Astrocyte (in vitro differentiated cells and primary cell): ENCODE results near the gene GID4. TPM values are rescaled to one million over a fixed set of nuclear protein-coding genes. Genes with fewer than 3 reads are reported as not detected.

ENCODE experiments used
- DNase-seq: peaks from one replicate; pipeline ENCODE4 v3.0.0-alpha.2; 2010; ENCODE audit warnings: low read depth
- FAIRE-seq: peaks from 2 replicates; lab custom pipeline; 2011; peaks lifted over from hg19 to GRCh38; lab: Jason Lieb, UNC
- H2AFZ ChIP-seq: 2 replicates; pipeline ENCODE4 v1.6.0; 2012; ENCODE audit warnings: low read depth, low read length, inconsistent platforms
- H3K27ac ChIP-seq: 2 replicates; pipeline ENCODE4 v1.5.1; 2011; ENCODE audit warnings: low read depth, low read length, inconsistent platforms
- H3K27me3 ChIP-seq: 2 replicates; pipeline ENCODE4 v1.6.0; 2011; ENCODE audit warnings: low read length, inconsistent platforms; ENCODE audit not compliant: insufficient read depth
- H3K36me3 ChIP-seq: 2 replicates; pipeline ENCODE4 v1.5.1; 2011; ENCODE audit warnings: low read length, inconsistent platforms; ENCODE audit not compliant: insufficient read depth
- H3K4me1 ChIP-seq: 2 replicates; pipeline ENCODE4 v1.5.1; 2011; ENCODE audit warnings: low read length, inconsistent platforms; ENCODE audit not compliant: insufficient read depth
- H3K4me2 ChIP-seq: 2 replicates; pipeline ENCODE4 v1.6.0; 2012; ENCODE audit warnings: low read length, inconsistent platforms
- H3K4me3 ChIP-seq: 2 replicates; pipeline ENCODE4 v1.5.1; 2011; ENCODE audit warnings: low read depth, mild to moderate bottlenecking, low read length, inconsistent platforms; ENCODE audit not compliant: insufficient read depth
- H3K79me2 ChIP-seq: 2 replicates; pipeline ENCODE4 v1.6.0; 2012; ENCODE audit warnings: mild to moderate bottlenecking, low read length, inconsistent platforms; ENCODE audit not compliant: insufficient read depth
- H3K9ac ChIP-seq: 2 replicates; pipeline ENCODE4 v1.6.0; 2012; ENCODE audit warnings: mild to moderate bottlenecking, low read length, inconsistent platforms
- H3K9me3 ChIP-seq: 2 replicates; pipeline ENCODE4 v1.5.1; 2012; ENCODE audit warnings: low read depth, mild to moderate bottlenecking, low read length, inconsistent platforms; ENCODE audit not compliant: insufficient read depth
- H4K20me1 ChIP-seq: 2 replicates; pipeline ENCODE4 v1.6.0; 2012; ENCODE audit warnings: low read length, inconsistent platforms; ENCODE audit not compliant: insufficient read depth
- H3K27ac Mint-ChIP-seq: one replicate; pipeline ENCODE4 v1.8.0; 2021; ENCODE audit warnings: mild to moderate bottlenecking, mixed read lengths; ENCODE audit not compliant: unreplicated experiment
- H3K27me3 Mint-ChIP-seq: one replicate; pipeline ENCODE4 v1.8.0; 2021; ENCODE audit warnings: low read depth, mixed read lengths; ENCODE audit not compliant: unreplicated experiment
- H3K36me3 Mint-ChIP-seq: one replicate; pipeline ENCODE4 v1.8.0; 2021; ENCODE audit warnings: low read depth, mixed read lengths; ENCODE audit not compliant: unreplicated experiment
- H3K4me1 Mint-ChIP-seq: one replicate; pipeline ENCODE4 v1.8.0; 2021; ENCODE audit warnings: low read depth, mixed read lengths; ENCODE audit not compliant: unreplicated experiment
- H3K4me3 Mint-ChIP-seq: one replicate; pipeline ENCODE4 v1.8.0; 2021; ENCODE audit warnings: mild to moderate bottlenecking, moderate library complexity, mixed read lengths; ENCODE audit not compliant: unreplicated experiment
- H3K9me3 Mint-ChIP-seq: one replicate; pipeline ENCODE4 v1.8.0; 2021; ENCODE audit warnings: mild to moderate bottlenecking, mixed read lengths; ENCODE audit not compliant: unreplicated experiment
- CTCF ChIP-seq: IDR thresholded peaks from 2 replicates; pipeline ENCODE4 v1.5.1; 2011; ENCODE audit warnings: low read depth, mild to moderate bottlenecking, inconsistent platforms, low read length, moderate library complexity; ENCODE audit not compliant: insufficient read depth
- EZH2 ChIP-seq: IDR thresholded peaks from 2 replicates; pipeline ENCODE4 v1.6.1; 2012; ENCODE audit warnings: mild to moderate bottlenecking, low read length, inconsistent platforms; ENCODE audit not compliant: insufficient read depth
- total RNA-seq: library from RNA; stranded (reverse); gene quantifications from 2 replicates; pipeline ENCODE4 v1.2.1, GENCODE V29; 2021

Gene GID4
- total RNA-seq, 1 donor from 2014 or later: 9.9 TPM

DNA sequence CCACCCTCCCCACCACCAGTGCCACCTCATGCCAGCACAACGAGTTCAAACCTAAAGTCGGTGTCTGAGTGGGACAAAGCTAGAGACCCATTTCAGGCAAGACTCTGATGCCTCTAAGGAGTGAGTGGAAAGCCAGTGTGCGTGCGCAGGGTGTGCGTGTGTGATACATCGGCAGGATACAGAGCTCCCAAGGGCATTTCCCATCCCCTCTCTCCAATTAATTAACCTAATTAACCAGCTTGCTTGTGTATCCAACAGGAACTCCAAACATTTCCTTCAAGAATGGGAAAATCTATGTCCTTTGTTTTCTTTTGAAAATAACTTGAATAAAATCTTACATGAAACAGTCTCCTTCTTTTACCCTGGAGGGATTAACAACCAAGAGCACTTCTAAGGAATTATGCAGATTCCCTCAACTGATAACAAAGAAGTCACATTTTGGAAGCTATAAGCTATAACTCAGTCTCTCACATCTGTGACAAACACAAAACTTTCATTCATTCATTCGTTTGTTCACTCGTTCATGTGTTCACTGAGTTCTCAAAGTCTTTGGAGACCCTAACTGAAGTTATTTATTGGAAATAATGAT is 10.2 kb upstream of the GID4 start:
- DNase-seq: no peak
- no peaks in the 10 kb centered on the region for H3K27me3 ChIP-seq
- no peak overlapping the region for H3K4me3 Mint-ChIP-seq
- no peak overlapping the region for H3K27ac ChIP-seq
- H2AFZ ChIP-seq: no peak overlapping the region
- no peak overlapping the region for H3K27ac Mint-ChIP-seq
- H3K36me3 Mint-ChIP-seq: peaks cover 16% of the 10 kb centered on the region
- H3K4me2 ChIP-seq: no peak overlapping the region
- no peak overlapping the region for H3K4me3 ChIP-seq
- TF ChIP-seq EZH2 (no peak), CTCF (no peak)
- peaks cover 8% of the 10 kb centered on the region for H4K20me1 ChIP-seq
- no peaks in the 10 kb centered on the region for H3K9me3 Mint-ChIP-seq
- H3K27me3 Mint-ChIP-seq: no peaks in the 10 kb centered on the region
- no peak overlapping the region for H3K9ac ChIP-seq
- H3K4me1 Mint-ChIP-seq: peaks cover 19% of the 10 kb centered on the region
- H3K9me3 ChIP-seq: no peaks in the 10 kb centered on the region
- peaks cover 21% of the 10 kb centered on the region for H3K4me1 ChIP-seq
- H3K79me2 ChIP-seq: peaks cover 7% of the 10 kb centered on the region
- FAIRE-seq: no peak
- H3K36me3 ChIP-seq: no peaks in the 10 kb centered on the region

GRCh38 chr17:18031955-18032354 is 7.3 kb upstream of the GID4 start:
- H2AFZ ChIP-seq: no peak overlapping the region
- H3K4me2 ChIP-seq: peak overlapping the region; percentile 14
- H3K9me3 ChIP-seq: no peaks in the 10 kb centered on the region
- peaks cover 7% of the 10 kb centered on the region for H3K79me2 ChIP-seq
- TF ChIP-seq EZH2 (no peak), CTCF (no peak)
- H3K36me3 Mint-ChIP-seq: peaks cover 7% of the 10 kb centered on the region
- H3K4me1 Mint-ChIP-seq: peaks cover 9% of the 10 kb centered on the region
- H3K27ac Mint-ChIP-seq: peak overlapping the region; percentile 93
- H3K27ac ChIP-seq: no peak overlapping the region
- H3K4me3 ChIP-seq: no peak overlapping the region
- H3K4me1 ChIP-seq: peaks cover 9% of the 10 kb centered on the region
- no peak for FAIRE-seq
- peak; percentile 40 for DNase-seq
- H3K9ac ChIP-seq: no peak overlapping the region
- H3K9me3 Mint-ChIP-seq: no peaks in the 10 kb centered on the region
- H3K27me3 ChIP-seq: no peaks in the 10 kb centered on the region
- H4K20me1 ChIP-seq: peaks cover 9% of the 10 kb centered on the region
- peak overlapping the region; percentile 14 for H3K4me3 Mint-ChIP-seq
- no peaks in the 10 kb centered on the region for H3K27me3 Mint-ChIP-seq
- no peaks in the 10 kb centered on the region for H3K36me3 ChIP-seq

GRCh38 chr17:18033442-18034099 is 5.6 kb upstream of the GID4 start:
- Histone ChIP-seq H2AFZ (no peak overlapping the region), H3K4me3 (no peak overlapping the region), H3K9ac (no peak overlapping the region), H3K4me2 (no peak overlapping the region), H4K20me1 (peaks cover 13% of the 10 kb centered on the region), H3K4me1 (peaks cover 15% of the 10 kb centered on the region), H3K9me3 (no peaks in the 10 kb centered on the region), H3K27ac (no peak overlapping the region), H3K36me3 (no peaks in the 10 kb centered on the region), H3K27me3 (no peaks in the 10 kb centered on the region), H3K79me2 (peaks cover 20% of the 10 kb centered on the region)
- H3K27ac Mint-ChIP-seq: no peak overlapping the region
- TF ChIP-seq EZH2 (no peak), CTCF (peak; percentile 67)
- H3K4me1 Mint-ChIP-seq: peaks cover 17% of the 10 kb centered on the region
- DNase-seq (peak; percentile 72), FAIRE-seq (no peak)
- H3K36me3 Mint-ChIP-seq: peaks cover 5% of the 10 kb centered on the region
- H3K9me3 Mint-ChIP-seq: no peaks in the 10 kb centered on the region
- H3K4me3 Mint-ChIP-seq: no peak overlapping the region
- H3K27me3 Mint-ChIP-seq: no peaks in the 10 kb centered on the region
